GF-D8 (cell line): ENCODE measurements around the gene EMC9.
A peak's percentile ranks its signal among the peaks of the same experiment; 100 is the strongest.

Experiments used
- DNase-seq: peaks from one replicate; lab custom pipeline; 2025; lab: John Stamatoyannopoulos, UW

The EMC9 gene

DNA sequence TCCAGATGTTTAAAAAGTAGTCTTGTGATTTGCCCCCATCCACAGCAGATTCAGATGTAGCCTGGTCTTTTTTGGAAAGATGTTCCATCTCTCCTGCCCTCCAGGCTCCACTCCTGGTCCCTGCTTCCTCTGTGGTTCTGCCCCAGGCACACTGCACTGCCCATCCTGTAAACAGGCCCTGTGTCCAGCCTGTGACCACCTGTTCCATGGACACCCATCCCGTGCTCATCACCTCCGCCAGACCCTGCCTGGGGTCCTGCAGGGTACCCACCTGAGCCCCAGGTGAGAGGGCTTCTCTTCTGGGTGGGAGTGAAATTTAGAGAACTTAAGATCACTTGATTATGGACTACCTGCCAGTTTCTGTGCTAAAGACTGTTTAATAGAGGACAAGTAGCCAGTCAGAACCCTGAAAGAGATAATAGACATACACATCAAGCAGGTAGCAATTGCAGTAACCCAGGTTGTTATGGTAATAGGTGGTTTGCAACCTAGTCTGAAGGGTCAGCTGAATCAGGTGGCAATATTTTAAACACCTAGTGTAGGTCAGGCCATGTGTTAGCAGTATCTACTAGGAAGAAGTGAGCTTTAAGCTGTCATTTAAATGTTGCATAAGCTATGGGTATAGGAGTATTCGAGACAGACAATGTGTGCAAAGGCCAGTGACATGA is 8.0 kb upstream of the EMC9 start:
- no peak for DNase-seq

DNA sequence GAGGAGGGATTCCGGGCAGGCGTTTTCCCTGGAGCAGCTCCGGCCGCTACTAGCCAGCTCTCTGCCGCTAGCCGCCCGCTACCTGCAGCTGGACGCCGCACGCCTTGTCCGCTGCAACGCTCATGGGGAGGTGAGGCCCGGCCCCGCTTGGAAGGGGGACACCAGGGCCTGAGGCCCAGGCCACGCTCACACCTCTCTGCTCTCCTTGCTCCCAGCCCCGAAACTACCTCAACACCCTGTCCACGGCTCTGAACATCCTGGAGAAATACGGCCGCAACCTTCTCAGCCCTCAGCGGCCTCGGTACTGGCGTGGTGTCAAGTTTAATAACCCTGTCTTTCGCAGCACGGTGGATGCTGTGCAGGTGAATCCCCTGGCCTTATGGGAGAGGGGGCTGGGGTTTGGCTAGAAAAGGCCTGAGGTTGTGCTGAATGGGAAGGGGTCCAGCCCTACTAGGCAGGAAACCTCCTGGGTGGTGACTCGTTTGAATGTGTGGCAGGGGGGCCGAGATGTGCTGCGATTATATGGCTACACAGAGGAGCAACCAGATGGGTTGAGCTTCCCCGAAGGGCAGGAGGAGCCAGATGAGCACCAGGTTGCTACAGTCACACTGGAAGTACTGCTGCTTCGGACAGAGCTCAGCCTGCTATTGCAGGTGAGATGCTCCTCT is 6.5 kb upstream of the EMC9 start:
- no peak for DNase-seq

DNA sequence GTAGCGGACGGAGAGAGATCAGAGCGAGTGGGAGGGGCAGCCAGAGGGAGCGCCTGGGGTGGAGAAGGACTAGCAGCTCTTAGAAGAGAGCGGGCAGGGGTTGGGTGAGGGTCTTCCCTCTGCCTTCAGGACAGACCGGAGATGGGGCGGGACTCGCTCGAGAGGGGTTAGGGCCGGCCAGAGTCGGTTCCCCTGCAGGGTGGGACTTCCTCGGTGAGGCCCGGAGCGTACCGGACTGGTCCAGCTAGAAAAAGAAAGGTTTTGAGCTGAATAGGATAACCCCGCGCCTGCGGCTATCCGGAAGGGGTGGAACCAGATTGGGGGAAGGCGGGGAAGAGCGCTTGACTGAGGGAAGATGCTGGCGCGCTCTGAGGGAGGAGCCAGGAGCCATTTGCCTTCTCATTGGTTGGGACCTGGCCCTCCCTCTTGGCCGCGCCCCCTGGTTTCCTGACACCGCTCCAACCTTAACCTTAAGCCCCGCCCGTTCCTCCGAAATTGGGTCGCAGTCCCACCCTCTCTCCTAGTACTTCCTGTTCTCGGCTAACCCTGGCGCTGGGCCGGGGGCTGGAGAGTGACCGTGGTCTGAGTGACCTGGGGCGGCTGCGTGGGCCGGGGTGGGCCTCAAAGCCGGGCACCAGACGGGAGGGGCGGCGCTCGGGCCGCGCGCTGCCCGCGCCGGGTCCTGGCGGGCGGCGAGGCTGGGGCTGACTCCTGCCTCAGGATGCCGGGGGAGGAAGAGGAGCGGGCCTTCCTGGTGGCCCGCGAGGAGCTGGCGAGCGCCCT is 5.8 kb upstream of the EMC9 start, which contains the start of gene RNF31:
RNF31 (plus strand) TSS at position 521 of the 783 bp plus-strand sequence; CDS start at position 722, 201 bp downstream.
- peak; percentile 96 for DNase-seq

DNA sequence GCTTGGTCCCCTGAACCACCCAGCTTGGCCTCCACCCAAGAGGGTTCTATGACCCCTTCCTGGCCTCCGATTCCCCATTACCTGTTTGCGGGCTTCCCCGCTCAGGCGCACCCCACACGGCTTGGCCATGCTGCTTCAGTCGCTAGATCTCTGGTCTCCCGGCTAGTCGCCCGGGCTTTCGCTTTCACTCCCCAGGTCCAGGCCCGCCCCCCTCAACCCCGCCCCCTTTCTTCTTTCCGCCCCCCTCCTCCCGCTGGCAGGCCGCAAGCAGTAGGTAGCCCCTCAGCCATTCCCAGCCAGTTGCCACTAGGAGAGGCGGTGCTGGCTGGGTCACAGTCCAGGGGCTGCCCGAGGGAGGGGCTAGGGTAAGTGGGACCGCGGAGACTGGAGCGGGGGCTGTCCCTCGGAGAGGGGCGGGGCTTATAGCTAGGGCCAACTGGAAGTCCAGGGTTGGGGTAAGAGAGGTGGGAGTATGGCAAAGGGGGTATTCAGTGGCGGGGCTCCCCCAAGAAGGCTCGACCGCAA is 5.1 kb upstream of the EMC9 start, which contains the start of gene PSME2:
PSME2 (minus strand) TSS at position 158 of the 525 bp plus-strand sequence; CDS start at position 129, 29 bp downstream.
- peak; percentile 85 for DNase-seq

DNA sequence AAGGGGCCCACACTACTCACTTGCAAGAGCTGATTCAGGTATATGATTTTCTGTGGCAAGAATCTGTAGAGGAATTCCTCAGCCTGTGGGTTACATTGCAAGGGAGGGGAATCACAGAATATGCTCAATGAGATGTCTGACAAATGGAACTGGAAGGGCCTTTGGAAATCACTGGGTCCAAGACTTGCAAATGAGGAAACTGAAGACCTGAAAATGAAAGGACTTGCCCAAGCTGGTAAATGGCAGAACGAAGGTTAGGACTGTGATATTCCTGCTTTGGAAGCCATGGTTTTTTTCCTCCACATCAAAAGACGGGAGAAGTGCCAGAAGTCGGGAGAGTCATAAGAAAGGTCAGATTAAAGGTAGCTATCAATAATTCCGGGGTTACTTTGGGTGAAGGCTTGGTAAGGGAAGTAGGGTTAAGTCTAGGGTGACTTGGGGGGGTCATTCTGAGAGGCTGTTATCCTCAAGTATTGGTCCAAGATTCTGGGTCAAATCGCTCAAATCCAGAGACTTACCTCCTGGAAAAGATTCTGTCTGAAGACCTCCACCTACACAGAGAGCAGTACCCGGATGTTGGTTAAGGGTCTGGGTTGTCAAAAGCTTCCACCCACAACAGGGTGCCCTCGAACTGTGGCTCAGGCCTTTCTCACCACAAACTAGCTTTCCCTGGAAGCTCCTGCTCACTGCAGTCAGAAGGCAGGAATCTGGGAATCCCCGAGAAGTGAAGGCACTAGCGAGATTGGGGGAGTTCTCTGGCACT is 4.5 kb upstream of the EMC9 start:
- DNase-seq = no peak

DNA sequence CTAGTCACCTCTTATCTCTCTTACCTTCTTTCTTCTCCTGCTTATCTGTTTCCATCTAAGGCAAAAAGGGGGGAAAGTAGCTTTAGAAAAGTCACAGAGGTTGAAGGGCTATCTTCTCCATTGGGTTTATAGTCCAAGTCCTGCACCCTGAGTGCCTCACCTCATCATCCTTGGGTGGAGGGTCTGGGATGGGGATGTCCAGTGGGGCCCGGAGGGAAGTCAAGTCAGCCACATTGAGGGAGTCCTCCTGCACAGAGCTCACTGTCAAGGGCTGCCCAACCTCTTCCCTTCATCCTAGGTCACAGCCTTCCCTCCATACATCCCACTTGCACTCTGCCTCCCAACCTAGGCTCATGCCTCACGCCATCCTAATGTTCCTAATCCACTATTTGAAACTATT is 3.8 kb upstream of the EMC9 start:
- DNase-seq = no peak

DNA sequence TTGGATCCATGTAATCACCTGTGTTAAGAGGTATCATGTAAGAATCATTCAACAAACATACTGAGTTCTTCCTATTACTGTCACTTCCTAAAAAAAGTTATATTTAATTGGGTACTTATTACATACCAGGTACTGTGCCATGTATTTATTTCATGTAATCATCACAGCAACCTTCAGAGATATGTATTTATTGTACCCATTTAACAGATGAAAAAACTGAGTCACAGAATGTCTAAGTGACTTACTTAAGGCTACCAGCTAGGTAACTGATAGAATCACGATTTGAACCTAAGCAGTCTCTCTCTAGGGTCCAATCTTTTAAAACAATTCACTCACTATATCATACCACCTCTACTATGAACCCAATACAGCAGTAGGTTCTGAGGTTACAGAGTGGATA is 3.1 kb upstream of the EMC9 start:
- no peak for DNase-seq

DNA sequence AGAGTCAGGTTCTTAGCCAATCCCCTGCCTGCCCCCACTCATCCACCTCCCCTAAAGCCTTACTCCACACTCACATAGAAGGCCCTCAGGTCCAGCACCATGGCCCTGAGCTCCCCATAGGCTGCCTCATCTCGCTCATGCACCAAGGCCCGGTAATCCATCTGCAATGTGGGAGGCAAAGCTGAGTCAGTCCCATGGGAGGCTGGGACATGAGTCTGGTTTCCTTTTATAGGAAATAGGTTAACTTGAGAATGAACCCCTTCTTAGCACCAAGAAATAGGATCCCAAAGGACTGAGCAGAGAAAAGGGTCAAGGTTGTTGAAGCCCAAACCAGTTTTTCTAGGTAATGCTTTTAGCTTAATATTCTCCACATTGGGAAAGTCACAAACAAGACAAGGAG is 2.1 kb upstream of the EMC9 start:
- no peak for DNase-seq

DNA sequence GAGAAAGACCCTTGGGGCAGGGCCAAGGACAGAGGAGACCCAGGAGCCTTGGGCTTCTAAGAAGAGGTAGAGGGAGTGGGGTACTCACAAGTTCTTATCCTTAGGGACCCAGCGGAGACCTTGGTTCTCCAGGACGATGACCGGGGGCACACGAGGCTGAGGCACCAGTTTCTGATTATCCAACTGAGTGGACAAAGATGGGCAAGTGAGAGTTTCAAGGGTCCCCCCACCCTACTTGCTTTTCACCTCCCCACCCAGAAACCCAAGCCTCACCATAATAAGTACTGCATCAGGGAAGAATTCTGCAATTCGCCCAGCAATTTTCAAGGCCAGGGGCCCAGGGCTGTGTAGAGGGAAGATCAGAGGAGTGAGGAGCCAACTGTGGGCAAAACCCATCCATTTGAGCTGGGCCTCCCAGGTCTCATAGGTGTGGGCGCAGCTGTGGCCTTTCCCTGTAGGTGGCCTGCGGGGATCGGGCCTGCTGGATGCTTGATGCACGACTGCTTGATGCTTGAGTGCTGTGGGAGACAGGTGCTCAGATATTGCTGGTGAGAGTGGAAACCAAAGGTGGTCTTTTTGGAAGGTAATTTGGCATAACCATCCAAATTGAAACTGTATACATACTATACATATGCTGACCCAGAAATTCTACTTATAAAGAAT is 2.0 kb downstream of the EMC9 start:
- no peak for DNase-seq

DNA sequence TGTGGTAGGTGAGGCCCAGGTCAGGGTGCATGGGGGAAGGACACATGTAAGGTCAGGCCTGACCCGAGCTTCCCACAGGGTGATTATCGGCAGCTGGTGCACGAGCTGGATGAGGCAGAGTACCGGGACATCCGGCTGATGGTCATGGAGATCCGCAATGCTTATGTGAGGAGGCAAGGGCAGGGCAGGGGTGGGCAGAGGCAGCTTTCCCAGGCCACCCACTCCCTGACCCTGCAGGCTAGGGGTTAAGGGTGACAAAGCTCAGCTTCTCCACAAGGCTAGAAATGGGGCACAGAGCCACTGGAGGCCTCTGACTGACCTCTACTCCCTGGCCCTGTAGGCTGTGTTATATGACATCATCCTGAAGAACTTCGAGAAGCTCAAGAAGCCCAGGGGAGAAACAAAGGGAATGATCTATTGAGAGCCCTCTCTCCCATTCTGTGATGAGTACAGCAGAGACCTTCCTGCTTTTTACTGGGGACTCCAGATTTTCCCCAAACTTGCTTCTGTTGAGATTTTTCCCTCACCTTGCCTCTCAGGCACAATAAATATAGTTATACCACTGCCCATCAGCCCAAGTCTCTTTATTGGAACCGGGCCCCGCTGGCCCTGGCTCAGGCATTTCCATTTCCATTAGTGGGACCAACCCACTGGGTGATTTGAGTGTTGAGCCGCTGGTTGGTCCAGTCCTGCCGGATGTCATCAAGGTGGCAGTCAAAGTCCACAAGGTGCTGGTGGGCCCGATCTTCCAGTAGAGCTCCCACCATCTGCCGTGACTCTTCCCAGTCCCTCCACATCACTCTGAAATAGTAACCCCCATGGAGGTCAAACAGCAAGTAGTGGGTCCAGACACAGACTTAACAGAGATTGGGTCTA is 2.8 kb downstream of the EMC9 start:
- DNase-seq = no peak

DNA sequence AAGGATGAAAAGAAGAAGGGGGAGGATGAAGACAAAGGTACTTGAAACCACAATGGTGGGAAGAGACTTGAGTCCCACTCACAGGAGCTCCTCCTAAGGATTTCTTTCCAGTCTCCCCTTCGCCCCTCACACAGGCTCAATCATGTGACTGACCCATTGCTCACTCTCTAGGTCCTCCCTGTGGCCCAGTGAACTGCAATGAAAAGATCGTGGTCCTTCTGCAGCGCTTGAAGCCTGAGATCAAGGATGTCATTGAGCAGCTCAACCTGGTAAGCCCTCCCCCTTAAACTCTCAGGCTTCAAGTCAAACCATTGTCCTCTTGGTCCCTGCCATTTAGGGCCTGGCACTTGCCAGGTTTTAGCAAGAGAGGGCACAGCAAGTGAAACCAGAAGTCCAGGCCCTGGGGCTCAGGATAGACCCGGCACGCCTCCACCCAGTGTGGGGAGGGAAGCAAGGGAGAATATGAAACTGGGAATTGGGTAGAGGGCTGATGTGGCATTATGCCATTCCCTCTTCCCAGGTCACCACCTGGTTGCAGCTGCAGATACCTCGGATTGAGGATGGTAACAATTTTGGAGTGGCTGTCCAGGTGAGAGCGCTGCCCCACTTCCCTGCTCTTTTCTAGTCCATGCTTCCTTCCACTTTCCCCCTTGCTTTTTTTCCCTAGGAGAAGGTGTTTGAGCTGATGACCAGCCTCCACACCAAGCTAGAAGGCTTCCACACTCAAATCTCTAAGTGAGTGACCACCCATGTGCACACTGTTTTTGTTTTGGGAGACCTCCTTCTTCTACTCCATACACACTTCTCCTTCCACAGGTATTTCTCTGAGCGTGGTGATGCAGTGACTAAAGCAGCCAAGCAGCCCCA is 3.6 kb downstream of the EMC9 start:
- DNase-seq = no peak

DNA sequence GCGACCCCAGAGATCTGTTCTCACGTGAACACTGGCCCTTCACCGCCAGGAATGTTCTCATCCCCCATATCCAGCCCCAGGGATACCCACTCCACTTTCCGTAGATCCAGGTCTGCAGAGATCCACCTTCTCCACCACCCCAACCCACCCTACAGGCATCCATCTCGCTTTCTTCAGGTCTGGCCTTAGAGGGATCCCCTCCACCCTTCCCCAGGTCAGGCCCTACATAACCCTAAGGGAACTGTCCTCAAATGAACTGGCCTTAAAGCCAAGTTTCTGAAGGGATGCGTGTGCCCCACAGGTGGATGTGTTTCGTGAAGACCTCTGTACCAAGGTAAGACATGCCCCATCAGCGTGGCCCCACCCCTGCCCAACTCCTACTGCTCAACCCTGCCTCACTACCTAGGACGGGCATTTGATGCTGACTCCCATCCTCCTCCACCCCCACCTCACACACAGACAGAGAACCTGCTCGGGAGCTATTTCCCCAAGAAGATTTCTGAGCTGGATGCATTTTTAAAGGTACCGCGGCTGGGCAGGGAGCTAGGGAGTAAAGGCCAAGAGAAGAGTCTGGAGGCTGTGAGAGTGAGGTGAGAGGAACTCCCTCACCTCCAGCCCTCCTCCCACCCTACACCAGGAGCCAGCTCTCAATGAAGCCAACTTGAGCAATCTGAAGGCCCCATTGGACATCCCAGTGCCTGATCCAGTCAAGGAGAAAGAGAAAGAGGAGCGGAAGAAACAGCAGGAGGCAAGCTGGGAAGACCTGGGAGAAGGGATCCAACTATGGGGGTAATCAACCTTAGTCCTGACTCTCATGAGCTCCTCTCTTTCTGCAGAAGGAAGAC is 4.5 kb downstream of the EMC9 start:
- no peak for DNase-seq

DNA sequence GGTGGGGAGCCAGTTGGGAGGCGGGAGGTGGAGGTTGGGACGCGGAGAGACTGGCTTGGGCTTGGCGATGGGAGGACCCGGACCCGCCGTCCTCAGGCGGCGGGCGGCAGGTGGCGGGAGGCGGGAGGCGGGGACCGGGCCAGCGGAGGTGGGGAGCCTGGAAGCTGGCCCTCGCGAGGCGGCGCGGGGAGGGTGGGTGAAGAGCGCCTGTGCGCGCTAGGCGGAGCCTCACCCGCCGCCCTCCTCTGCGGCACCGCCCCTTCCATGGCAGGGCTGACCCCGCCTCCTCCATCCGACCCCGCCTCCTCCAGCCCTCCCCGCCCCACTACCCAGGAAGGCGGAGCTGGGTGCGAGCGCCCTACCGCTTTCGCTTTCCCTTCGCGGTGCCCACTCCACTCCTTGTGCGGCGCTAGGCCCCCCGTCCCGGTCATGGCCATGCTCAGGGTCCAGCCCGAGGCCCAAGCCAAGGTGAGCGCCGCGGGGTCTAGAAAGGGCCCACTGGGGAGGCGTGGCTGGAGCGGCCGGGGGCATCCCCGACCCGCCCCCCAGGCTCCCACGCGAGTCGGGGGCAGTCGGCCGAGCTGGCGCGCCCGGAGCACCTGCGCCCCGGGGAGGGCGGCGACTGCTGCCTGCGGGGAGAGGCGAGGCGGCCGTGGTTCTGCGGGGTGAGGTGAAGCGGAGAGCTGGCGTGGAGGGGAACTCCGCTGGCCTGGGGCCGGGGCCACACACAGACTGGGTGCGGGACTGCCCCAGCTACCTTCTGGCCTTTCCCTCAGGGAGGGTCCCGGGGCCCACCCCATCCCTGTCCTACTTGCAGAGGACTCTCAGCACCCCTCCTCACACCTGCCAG is 5.3 kb downstream of the EMC9 start, which contains the start of gene PSME1:
PSME1 (plus strand) TSS at position 361 of the 850 bp plus-strand sequence; CDS start at position 430, 69 bp downstream.
- DNase-seq = peak; percentile 67

DNA sequence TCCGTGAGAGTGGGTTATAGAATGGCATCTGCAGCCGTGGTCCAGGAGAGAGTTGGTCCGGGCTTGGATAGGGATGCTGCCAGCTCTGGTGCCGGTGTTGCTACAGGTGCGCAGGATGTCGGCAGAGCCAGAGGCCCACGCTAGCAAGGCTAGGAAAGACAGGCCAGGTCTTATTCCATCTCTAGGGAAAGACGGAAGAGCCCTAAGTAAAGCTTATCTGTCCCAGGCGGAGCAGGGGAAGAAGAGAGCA is 5.9 kb downstream of the EMC9 start:
- DNase-seq = no peak

DNA sequence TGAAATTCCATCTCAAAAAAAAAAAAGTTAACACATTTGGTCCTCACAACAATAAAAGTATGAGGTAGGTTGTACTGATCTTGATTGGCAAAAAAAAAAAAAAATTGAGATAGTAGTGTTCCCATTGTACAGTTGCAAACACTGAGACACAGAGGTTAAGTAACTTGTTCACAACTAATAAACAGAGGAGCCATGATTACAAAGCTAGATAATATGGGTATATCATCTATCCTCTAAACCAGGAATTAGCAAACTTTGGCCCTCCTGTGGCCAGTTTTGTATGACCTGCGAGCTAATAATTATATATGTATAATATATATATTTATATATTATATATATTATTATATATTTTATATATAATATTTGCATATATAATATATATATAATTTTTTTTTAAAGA is 7.7 kb downstream of the EMC9 start:
- no peak for DNase-seq

DNA sequence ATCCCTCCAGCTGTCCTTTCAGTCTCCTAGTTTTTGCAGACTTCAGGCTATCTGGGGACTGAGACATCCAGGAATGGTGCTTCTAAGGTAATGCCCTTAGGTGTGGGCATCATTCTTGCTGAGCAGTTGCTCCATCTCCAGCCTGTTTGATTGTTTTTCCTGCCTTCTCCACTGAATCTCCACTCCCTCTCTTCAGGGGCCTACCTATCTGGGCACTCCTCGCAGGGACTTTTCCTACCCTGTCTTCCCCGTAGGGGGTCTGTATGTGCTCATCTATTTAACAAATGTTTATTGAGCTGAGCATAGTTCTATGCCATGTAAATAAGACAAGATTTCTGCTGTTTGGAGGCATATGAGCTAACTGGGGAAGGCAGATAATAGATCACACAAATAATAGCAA is 8.4 kb downstream of the EMC9 start:
- no peak for DNase-seq

DNA sequence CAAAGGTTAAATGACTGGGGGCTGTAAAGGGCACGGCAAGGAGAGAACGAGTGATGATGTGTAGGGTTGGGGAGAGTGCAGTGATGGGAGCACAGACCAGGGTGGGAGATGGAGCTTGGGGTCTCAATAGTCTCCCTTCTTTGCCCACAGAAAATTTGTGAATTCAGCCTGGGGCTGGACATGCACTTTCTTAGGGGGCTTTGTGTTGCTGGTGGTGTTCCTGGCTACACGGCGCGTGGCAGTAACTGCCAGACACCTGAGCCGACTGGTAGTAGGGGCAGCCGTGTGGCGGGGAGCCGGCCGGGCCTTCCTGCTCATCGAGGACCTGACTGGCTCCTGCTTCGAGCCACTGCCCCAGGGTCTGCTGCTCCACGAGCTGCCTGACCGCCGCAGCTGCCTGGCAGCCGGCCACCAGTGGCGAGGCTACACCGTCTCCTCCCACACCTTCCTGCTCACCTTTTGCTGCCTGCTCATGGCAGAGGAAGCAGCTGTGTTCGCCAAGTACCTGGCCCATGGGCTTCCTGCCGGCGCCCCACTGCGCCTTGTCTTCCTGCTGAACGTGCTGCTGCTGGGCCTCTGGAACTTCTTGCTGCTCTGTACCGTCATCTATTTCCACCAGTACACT is 9.2 kb downstream of the EMC9 start:
- no peak for DNase-seq
